HG03175 (cell line): ENCODE data around the gene BIRC3.
A peak's percentile ranks its signal among the peaks of the same experiment; 100 is the strongest.
"Not testable (repeated sequence)": the region's sequence is repeated elsewhere in the genome, so short reads cannot be mapped to it uniquely, and the experiment has no call there.

Experiments
- ATAC-seq: cut with Tn5 transposase; IDR thresholded peaks from one replicate; pipeline ENCODE4 v1.9.1; 2021; ENCODE audit warnings: mild to moderate bottlenecking, moderate library complexity; ENCODE audit not compliant: unreplicated experiment

BIRC3 gene

GRCh38 chr11:102364991-102365390 is 47.7 kb downstream of the BIRC3 start:
- no peak for ATAC-seq

GRCh38 chr11:102367364-102367763 is 50.1 kb downstream of the BIRC3 start:
- ATAC-seq: no peak

GRCh38 chr11:102368472-102368871 is 51.2 kb downstream of the BIRC3 start:
- peak; percentile 100 for ATAC-seq

GRCh38 chr11:102374633-102375424 is 57.5 kb downstream of the BIRC3 start:
- ATAC-seq: not testable (repeated sequence)

GRCh38 chr11:102375720-102376399 is 58.6 kb downstream of the BIRC3 start:
- no peak for ATAC-seq

GRCh38 chr11:102377891-102378290 is 60.6 kb downstream of the BIRC3 start:
- ATAC-seq: no peak

GRCh38 chr11:102378818-102379217 is 61.5 kb downstream of the BIRC3 start:
- no peak for ATAC-seq

GRCh38 chr11:102382384-102382783 is 65.1 kb downstream of the BIRC3 start:
- no peak for ATAC-seq

- no peak for ATAC-seq
Observed at GRCh38 chr11:102383839-102384238, 66.6 kb downstream of the BIRC3 start.

GRCh38 chr11:102384419-102385079 is 67.3 kb downstream of the BIRC3 start:
- no peak for ATAC-seq

GRCh38 chr11:102385085-102386007 is 68.1 kb downstream of the BIRC3 start:
- ATAC-seq: no peak

GRCh38 chr11:102386136-102386734 is 69.0 kb downstream of the BIRC3 start:
- ATAC-seq: no peak

GRCh38 chr11:102387043-102387781 is 69.9 kb downstream of the BIRC3 start:
- no peak for ATAC-seq
